Measurements from ENCODE around the gene VPS13A. TPM values are rescaled to one million over a fixed set of nuclear protein-coding genes. Genes with fewer than 3 reads are reported as not detected.
A peak's percentile ranks its signal among the peaks of the same experiment; 100 is the strongest.

The VPS13A gene
- total RNA-seq (ENCODE audit: insufficient read depth, low replicate concordance) = 124 TPM

DNA sequence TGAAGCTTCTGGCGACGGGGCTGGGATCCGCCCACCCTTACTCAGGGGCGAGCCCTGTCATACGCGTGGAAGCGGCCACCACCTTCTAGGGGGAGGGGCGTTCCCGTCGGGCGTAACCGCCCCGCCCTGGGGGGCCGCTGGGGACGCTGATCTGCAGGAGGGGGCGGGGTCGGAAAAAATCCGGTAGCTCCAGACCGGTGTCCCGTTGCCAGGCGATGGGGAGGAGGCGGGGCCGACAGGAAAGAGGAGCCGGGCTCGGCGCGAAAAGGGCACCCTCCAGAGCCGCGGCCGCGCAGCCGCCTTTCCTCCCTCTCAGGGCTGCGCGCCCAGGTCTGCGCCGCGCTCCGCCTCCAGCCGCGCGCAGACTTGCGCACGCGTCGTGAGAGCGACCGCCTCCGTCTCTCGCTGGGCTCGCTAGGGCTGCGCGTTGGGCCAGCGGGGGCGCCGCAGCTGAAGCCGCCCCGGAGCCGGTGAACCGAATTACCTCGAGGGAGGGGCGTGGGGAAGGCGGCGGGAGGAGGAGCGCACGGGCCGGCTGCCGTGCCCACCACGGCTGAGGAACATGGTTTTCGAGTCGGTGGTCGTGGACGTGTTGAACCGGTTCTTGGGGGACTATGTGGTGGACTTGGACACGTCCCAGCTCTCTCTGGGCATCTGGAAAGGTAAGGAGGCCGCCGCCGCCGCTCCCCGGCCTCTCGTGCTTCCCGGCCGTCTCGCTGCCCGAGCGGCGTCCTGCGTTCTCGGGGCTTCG is at the start of gene VPS13A:
Gene VPS13A (plus strand): TSS at position 392 of the 751 bp plus-strand sequence. CDS start 171 bp downstream, at position 563.
- peak; percentile 96 for DNase-seq (ENCODE audit: low spot score)

DNA sequence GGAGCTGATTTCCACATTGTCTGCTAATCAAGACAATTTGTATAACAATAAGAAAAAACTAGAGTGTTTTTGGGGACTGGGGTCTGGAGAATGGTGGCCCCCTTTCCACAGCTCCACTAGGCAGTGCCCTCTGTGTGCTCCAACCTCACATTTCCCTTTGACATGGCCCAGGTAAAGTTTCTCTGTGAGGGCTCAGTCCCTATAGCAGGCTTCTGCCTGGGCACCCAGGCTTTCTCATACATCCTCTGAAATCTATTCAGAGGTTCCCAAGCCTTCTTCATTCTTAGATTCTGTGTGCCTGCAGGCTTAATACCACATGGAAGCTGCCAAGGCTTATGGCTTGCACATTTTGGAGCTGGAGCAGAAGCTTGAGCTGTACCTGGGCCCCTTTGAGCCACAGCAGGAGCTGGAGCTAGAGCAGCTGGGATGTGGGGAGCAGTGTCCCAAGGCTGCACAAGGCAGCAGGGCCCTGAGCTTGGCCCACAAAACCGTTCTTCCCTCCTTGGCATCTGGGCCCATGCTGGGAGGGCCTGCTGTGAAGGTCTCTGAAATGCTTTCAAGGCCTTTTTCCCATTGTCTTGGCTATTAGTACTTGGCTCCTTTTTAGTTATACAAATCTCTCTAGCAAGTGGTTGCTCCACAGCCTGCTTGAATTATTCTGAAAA is 49.1 kb upstream of the VPS13A start:
- DNase-seq (ENCODE audit: low spot score) = no peak

DNA sequence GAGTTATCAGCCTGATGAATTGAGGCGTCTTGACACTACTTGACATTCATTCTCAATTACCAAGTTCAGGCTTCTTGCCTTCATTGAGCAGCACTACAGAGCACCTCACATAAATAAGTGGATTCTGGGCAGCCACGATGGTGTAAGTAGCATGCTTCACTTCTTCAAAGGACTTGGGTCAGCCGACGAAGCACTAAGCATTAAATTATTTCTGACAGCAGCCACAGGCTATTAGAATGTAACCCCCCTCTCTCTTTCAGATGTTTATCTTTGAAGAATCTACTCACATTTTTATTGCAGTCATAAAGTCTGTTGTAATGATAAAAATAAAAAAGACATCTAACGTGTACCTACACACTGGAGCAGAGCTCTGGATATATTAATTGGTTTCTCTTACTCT is 45.9 kb upstream of the VPS13A start:
- no peak for DNase-seq (ENCODE audit: low spot score)

DNA sequence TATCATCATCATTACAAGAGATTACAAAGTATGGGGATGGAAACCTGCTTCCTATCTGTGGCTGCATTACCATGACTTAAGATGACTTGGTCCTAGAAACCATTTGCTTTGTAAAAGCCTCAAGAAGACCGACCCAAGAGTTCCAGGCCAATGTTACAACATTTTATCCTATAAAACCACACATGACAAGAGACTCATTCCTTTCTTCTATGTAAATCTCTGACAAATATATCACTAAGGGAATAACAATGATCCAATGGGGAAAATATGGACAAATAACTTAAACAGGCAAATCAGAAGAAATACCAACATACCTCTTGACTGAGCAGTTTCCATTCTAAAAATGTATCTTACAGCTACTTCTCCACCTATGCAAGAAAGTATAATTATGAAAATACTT is 44.3 kb upstream of the VPS13A start:
- no peak for DNase-seq (ENCODE audit: low spot score)

DNA sequence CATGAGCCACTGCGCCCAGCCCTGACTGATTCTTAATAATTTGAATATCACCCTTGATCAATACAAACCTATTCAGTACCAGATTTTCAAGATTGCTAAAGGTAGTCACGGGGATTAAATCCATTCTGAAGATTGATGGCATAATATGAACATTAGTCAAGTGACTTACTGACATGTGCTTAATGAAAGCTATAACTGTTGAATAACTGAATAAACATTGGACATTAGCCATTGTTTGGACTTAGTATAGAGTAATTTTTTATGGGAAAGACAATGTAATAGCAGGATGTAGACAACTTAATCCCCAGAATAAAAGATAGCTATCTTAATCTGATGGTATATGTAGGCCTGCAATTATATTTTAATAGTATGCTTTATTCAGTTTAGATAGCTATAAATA is 35.0 kb upstream of the VPS13A start:
- no peak for DNase-seq (ENCODE audit: low spot score)

DNA sequence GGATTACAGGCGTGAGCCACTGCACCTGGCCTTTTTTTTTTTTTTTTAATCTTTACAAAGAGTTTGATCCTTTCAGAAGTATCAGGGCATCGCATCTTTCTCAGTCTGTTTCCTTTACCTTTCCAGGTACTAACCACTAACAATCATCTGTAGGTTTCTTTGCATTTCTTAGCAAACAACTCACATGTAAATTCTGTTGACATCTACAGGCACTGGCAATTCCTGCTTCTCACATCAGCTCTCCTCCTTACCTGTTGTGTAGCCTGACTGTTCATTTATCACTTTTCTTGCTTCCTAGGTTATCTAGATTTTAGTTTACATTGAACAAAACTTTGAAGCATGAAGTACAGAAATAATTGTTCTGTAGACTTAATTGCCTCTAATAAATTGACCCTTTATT is 27.5 kb upstream of the VPS13A start:
- DNase-seq (ENCODE audit: low spot score) = no peak

DNA sequence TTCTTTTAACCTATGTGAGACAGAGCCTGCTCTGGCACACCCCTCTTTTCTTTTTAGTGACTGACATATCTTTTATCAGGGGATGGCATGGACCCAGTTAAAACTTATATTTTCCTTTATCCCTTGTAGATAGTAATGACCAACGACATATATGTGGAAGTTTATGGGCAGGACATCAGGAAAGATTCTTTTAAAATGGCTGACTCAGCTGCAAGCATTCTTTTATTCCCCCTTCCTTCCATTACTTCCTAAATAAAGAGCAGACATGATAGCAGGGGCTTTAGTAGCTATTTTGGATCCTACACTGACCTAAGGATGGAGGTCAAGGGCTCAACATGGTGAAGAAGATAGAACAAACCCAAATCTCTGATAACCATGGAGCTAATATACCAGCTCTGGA is 25.0 kb upstream of the VPS13A start:
- no peak for DNase-seq (ENCODE audit: low spot score)

DNA sequence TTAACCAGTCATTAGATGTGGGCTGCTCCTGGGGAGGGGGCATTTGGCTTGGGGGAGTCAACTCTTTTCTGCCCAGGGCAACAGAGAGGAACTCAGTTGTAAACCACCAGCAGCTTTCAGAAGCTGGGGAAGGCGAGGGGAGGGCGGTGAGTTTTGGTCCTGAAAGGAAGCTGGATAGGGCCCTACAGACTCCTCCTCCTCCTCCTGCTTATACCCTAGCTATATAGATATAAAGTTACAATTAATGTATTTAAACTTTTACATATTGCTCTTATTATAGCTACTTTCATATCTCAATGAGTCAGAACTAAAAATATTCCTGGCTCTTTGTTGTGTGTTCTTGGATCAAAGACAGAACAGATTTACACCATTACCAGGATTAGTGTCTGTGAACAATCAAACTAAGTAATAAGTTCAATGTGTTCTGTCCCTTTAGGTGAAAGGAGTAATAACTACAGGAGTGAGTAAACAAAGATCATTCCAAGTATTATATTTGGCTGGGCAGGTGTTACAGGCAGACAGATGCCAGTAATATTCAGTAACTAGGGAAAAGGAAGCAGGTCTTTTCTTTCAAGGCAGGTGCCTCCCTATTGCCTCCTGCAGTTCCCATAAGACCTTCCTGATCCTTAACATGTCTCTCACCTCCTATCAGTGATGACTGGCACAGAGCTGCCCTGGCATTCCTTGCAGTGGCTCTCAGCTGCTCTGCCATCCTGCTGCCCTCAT is 20.5 kb upstream of the VPS13A start:
- DNase-seq (ENCODE audit: low spot score) = no peak

DNA sequence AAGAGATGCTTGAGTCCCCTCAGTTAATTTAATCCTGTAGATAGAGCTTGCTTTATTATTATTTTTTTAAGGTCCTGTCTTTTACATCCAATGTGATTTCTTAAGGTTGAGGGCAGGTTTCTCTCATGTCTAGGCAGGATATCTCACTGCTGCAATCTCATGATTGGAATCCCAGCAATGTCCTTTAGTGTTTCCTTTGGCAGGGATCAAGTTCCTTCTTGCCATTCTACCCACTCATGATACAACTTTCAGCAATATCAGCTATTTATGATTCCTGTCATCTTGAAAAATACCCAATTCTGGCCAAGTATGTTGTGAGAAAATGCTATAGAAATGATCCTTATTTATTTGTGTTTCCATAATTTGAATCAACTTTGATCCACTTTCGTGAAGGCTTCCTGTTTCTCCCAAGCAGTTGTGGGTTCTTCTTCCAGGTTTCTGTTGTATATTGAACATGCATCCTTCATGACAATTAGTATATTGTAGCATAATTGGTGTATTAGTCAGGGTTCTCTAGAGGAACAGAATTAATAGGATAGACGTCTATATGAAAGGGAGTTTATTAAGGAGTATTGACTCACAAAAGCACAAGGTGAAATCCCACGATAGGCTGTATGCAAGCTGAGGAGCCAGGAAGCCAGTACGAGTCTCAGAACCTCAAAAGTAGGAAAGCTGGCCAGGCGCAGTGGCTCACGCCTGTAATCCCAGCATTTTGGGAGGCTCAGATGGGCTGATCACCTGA is 18.4 kb upstream of the VPS13A start:
- peak; percentile 54 for DNase-seq (ENCODE audit: low spot score)

DNA sequence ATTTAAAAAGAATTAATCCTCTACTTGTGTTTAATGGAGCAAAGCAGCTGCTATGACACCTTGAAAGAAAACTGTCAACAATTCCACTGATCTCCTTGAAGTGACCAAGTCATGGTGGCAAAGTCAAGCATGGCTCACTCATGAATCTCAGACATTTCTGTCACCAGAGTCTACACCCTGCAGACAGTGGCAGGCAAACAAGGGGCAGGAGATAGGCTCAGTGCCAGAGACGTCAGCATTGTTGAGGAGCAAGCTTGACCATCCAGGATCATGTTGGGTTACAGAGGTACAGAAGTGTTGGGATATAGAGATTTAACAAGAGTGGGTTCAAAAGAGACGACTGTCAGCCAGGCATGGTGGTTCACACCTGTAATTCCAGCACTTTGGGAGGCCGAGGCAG is 16.1 kb upstream of the VPS13A start:
- no peak for DNase-seq (ENCODE audit: low spot score)

DNA sequence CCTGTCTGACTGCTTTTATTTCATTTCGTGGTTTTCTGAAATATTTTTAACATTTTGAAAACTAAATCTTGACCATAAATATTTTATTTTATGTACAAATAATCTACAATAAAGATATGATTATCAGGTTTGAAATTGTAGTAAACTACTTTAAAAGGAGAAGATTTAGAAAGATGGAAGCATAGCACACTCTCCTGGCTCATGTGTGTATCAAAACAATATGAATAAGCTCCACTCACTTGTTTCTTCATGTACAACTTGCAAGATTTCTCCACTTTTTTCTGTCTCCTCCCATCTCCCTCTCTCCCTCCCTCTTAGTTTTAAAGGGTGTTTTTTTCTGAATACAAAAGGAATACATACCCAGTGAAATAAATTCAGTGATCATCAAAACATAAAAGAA is 15.4 kb upstream of the VPS13A start:
- DNase-seq (ENCODE audit: low spot score) = no peak

DNA sequence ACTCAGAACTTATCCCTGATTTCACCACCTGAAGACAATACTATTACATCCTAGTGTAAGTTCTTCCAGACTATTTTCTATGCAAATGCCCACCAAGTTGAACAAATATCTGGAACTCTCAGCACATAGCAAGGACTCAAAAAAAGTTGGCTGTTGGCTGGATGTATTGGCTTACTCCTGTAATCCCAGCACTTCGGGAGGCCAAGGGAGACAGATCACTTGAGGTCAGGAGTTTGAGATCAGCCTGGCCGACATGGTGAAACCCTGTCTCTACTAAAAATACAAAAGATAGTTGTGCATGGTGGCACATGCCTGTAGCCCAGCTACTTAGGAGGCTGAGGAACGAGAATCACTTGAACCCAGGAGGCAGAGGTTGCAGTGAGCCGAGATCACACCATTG is 15.0 kb upstream of the VPS13A start:
- DNase-seq (ENCODE audit: low spot score) = no peak

DNA sequence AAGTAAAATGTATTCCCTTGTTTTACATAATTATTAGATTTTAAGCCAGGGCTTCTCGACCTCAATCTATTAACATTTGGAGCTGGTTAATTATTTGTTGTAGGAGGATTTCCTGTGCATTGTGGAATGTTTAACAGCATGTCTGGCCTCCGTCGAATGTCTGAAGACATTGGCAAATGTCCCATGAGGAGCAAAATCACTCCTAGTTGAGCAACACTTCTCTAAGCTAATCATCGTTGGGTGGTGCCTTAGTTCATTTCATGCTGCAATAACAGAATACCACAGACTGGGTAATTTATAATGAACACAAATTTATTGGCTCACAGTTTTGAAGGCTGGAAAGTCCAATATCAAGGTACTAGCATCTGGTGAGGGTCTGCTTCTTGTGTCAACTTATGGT is 13.4 kb upstream of the VPS13A start:
- DNase-seq (ENCODE audit: low spot score) = no peak

DNA sequence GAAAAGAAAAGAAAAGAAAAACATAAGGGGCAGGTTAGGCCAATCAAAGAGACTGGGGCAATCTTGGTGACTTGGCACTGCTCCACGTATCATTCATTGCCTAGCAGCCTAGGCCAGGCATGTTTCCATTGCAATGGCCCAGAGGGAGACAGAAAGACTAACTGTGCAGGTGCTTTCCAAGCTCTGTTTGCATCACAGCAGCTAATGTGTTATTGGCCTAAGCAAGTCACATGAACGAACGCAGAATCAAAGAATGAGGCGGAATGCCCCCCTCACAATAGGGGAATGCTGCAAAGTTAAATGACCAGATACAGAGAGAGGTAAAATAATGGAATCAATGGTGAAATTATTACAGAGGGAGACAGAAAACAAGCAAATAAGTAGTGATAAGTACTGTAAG is 11.1 kb upstream of the VPS13A start:
- no peak for DNase-seq (ENCODE audit: low spot score)

DNA sequence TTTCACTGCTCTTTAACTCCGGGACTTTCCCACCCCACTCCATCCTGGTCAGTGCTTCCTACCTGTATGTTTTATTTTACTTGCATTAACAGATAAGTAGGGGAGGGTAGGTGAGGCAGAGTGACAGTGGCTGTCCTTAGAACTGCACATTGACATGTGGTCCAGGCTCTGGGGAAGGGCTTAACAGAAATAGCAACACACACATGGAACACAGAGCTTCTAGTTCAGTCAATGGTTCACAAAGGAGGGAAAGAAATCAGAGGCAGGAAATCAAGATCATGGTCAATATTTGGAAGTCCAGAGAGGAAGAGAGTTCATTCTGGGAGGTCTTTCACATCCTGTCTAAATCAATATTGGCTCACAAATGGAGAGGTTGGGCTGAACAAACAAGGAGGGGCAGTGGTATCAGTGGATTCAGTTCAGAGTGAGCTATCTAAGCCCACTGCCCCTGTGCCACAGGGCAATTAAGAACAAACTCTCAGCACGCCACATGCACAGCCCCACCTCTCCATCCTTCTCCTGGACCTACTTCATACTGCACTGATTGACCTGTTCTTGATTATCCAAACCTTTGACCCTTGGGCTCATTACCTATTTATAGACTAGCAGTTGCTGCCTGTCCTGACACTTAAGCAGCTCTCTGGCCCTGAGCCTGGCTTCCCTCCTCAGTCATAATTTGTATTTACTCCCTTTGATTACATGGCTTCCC is 6.2 kb upstream of the VPS13A start:
- DNase-seq (ENCODE audit: low spot score) = no peak

DNA sequence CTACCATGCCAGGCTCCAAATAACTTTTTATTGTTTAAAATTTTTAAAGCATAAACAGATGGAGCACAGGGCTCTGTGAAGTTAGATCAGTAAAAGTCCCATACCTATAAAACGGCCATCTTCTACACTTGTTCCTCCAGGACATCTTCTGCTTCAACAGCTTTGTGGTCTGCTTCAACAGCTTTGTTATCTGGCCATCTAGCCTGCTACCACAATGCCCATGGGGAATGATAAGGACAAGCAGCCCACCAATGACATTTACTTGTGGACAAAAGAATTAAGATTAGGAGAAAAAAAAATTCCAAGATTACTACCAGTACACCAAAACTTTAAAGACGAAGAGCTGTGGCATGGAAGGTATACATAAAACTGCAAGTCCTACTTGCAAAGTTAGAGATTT is 2.2 kb upstream of the VPS13A start:
- no peak for DNase-seq (ENCODE audit: low spot score)

DNA sequence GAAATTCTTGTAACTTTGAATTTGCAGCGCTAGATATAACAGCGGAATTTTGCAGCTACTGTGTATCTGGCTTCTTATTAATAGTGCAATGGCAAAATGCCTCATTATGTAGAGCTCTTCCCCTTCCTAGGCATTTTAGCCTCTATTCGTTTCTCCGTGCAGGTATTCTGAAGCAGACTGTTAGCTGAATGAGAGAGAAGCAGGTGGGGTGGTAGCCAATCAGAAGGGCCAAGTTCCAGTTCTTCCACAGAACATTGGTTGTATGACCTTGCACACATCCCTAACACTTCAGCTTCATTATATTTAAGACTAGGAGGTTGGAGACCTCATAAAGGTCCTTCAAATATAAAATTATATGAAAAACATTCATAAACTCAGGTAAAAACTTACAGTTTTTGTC is 1.2 kb upstream of the VPS13A start:
- DNase-seq (ENCODE audit: low spot score) = no peak

DNA sequence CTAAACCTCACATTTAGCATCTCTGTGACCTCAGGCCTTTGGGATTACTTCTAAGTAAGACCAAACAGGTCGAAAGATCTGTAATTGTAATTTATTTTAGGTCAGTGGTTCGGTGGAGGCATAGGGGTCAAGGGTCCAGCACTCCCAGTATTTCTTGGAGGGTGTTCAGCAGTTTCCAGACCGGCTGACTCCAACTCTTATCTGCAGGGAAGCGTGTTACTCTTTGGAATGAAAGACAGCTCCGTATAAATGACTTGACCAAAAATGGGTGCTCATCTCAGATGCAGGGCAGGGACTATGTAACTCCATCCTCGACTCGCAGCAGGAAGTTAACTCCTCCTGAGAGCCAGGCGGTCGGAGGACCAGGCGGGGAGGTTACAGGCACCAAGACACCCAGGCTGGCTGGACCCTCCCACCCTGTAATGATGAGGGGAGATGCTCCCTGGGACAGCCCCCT is 620 bp upstream of the VPS13A start:
- DNase-seq (ENCODE audit: low spot score) = no peak

DNA sequence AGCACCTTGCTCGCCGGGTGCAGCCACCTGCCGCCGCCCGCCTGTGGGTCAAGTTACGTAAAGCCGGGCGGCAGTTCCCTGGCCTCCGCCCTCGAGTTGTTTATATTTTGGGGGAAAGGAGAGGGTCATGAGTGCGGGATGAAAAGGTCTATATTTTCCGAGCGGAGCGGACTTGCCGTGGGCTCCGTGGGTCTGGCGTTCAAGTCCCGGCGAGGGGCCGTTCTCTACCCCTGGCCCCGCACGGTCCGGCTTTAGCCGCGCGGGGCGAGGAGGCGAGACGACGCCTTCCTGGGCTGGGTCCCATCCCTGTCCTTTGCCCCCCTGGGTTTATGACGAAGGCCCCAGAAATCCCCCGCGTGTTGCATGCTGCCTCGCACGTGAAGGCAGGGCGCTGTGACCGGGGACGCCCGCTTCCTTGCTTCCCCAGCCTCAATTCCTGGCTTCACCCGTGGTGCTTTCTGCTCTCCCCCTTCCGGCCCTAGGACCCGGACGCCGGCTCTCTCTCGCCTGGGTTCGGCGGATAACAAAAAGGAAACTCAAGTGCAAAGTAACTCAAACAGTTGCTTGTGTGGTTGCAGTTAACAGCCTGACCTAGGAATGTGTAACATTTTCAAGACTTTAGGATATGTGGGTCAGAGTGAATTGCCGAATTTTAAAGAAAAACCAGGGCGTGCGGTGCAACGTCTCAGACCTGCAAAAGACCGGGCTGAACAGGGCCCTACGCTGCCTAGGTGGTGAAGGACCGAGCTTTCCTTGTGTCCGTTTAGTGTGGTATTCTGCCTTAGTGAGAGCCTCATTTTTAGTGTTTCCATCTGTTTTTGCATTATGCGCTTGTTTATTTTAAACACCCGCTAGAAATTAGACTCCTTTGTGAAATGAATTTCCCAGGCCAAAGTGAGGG is 810 bp downstream of the VPS13A start:
- peak; percentile 37 for DNase-seq (ENCODE audit: low spot score)

DNA sequence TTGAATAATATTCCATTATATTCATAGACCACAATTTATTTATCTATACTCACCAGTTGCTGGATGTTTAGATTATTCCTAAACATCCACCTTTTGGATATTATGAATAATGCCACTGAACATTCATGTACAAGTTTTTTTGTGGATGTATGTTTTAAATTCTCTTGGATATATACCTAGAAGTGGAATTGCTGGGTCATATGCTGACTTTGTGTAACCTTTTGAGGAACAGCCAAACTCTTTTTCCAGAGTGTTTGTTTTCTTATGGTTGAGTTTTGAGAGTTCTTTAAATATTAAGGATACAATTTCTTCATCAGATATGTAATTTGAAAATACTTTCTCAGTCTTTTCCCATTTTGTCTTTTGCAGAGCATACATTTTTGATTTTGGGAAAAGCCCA is 2.7 kb downstream of the VPS13A start:
- no peak for DNase-seq (ENCODE audit: low spot score)
